ENCODE data around the gene UBE2E2. TPM values are rescaled to one million over a fixed set of nuclear protein-coding genes. Genes with fewer than 3 reads are reported as not detected.

The UBE2E2 gene
- total RNA-seq, 1 experiment from 2014 or later, result 54.9 TPM

- Mint-ChIP-seq H3K36me3 (no peaks in the 10 kb centered on the region), H3K4me1 (peaks cover 8% of the 10 kb centered on the region; the same call in 1 of the 2 replicates), H3K27me3 (ENCODE audit: low read depth) (no peaks in the 10 kb centered on the region), H3K27ac (no peak overlapping the region), H3K9me3 (peaks cover 12% of the 10 kb centered on the region), H3K4me3 (no peak overlapping the region)
- ATAC-seq (no peak), DNase-seq (ENCODE audit: low spot score) (no peak)
- TF ChIP-seq, protein P1, sequence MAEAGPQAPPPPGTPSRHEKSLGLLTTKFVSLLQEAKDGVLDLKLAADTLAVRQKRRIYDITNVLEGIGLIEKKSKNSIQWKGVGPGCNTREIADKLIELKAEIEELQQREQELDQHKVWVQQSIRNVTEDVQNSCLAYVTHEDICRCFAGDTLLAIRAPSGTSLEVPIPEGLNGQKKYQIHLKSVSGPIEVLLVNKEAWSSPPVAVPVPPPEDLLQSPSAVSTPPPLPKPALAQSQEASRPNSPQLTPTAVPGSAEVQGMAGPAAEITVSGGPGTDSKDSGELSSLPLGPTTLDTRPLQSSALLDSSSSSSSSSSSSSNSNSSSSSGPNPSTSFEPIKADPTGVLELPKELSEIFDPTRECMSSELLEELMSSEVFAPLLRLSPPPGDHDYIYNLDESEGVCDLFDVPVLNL (CRISPR knock-in tag; IDR thresholded peaks at IDR 0.05; ENCODE audit: borderline replicate concordance, low read depth), result no peak
- TF ChIP-seq ZNF671 (CRISPR knock-in tag; IDR thresholded peaks at IDR 0.05) (no peak), NFYB (CRISPR knock-in tag; conservative IDR thresholded peaks at IDR 0.05; ENCODE audit: low read depth) (no peak), MAX (CRISPR knock-in tag; IDR thresholded peaks at IDR 0.05) (no peak), TP53 (CRISPR knock-in tag; IDR thresholded peaks at IDR 0.05) (no peak), CBFB (CRISPR knock-in tag; IDR thresholded peaks at IDR 0.05; ENCODE audit: low read depth) (no peak), NFATC4 (CRISPR knock-in tag; IDR thresholded peaks at IDR 0.05) (no peak)
- TF ChIP-seq, protein P2, sequence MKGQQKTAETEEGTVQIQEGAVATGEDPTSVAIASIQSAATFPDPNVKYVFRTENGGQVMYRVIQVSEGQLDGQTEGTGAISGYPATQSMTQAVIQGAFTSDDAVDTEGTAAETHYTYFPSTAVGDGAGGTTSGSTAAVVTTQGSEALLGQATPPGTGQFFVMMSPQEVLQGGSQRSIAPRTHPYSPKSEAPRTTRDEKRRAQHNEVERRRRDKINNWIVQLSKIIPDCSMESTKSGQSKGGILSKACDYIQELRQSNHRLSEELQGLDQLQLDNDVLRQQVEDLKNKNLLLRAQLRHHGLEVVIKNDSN (CRISPR knock-in tag; IDR thresholded peaks at IDR 0.05), result no peak
- TF ChIP-seq, protein P3, sequence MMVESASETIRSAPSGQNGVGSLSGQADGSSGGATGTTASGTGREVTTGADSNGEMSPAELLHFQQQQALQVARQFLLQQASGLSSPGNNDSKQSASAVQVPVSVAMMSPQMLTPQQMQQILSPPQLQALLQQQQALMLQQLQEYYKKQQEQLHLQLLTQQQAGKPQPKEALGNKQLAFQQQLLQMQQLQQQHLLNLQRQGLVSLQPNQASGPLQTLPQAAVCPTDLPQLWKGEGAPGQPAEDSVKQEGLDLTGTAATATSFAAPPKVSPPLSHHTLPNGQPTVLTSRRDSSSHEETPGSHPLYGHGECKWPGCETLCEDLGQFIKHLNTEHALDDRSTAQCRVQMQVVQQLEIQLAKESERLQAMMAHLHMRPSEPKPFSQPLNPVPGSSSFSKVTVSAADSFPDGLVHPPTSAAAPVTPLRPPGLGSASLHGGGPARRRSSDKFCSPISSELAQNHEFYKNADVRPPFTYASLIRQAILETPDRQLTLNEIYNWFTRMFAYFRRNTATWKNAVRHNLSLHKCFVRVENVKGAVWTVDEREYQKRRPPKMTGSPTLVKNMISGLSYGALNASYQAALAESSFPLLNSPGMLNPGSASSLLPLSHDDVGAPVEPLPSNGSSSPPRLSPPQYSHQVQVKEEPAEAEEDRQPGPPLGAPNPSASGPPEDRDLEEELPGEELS (CRISPR knock-in tag; IDR thresholded peaks at IDR 0.05), result no peak
- TF ChIP-seq, protein P4, sequence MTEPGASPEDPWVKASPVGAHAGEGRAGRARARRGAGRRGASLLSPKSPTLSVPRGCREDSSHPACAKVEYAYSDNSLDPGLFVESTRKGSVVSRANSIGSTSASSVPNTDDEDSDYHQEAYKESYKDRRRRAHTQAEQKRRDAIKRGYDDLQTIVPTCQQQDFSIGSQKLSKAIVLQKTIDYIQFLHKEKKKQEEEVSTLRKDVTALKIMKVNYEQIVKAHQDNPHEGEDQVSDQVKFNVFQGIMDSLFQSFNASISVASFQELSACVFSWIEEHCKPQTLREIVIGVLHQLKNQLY (CRISPR knock-in tag; IDR thresholded peaks at IDR 0.05), result no peak
- TF ChIP-seq, protein P5, sequence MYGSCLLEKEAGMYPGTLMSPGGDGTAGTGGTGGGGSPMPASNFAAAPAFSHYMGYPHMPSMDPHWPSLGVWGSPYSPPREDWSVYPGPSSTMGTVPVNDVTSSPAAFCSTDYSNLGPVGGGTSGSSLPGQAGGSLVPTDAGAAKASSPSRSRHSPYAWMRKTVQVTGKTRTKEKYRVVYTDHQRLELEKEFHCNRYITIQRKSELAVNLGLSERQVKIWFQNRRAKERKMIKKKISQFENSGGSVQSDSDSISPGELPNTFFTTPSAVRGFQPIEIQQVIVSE (CRISPR knock-in tag; IDR thresholded peaks at IDR 0.05; ENCODE audit: borderline replicate concordance), result no peak
- ChIA-PET POLR2A (no interaction called here), CTCF (no interaction called here)
Measured at GRCh38 chr3:23575697-23576096, 372.6 kb downstream of the UBE2E2 start.

GRCh38 chr3:23576379-23576959, 373.3 kb downstream of the UBE2E2 start:
- H3K9me3 Mint-ChIP-seq, result peaks cover 12% of the 10 kb centered on the region
- CTCF ChIA-PET, result no interaction called here
- H3K27ac Mint-ChIP-seq, result no peak overlapping the region
- no peaks in the 10 kb centered on the region for H3K36me3 Mint-ChIP-seq
- no peak for DNase-seq (ENCODE audit: low spot score)
- H3K4me1 Mint-ChIP-seq, result peaks cover 10% of the 10 kb centered on the region
- H3K4me3 Mint-ChIP-seq, result no peak overlapping the region
- no peaks in the 10 kb centered on the region for H3K27me3 Mint-ChIP-seq (ENCODE audit: low read depth)
- TF ChIP-seq MYBL2 (CRISPR knock-in tag; IDR thresholded peaks at IDR 0.05) (no peak), NFYB (CRISPR knock-in tag; conservative IDR thresholded peaks at IDR 0.05; ENCODE audit: low read depth) (no peak), JAZF1 (CRISPR knock-in tag; IDR thresholded peaks at IDR 0.05) (no peak), ZNF263 (CRISPR knock-in tag; IDR thresholded peaks at IDR 0.05; ENCODE audit: low read depth) (no peak), ZNF532 (CRISPR knock-in tag; IDR thresholded peaks at IDR 0.05; ENCODE audit: borderline replicate concordance) (no peak), ZNF671 (CRISPR knock-in tag; IDR thresholded peaks at IDR 0.05) (no peak), HMGA2 (CRISPR knock-in tag; IDR thresholded peaks at IDR 0.05) (no peak), RORB (CRISPR knock-in tag; IDR thresholded peaks at IDR 0.05) (no peak), ZNF423 (CRISPR knock-in tag; IDR thresholded peaks at IDR 0.05) (no peak)
- TF ChIP-seq, protein P6, sequence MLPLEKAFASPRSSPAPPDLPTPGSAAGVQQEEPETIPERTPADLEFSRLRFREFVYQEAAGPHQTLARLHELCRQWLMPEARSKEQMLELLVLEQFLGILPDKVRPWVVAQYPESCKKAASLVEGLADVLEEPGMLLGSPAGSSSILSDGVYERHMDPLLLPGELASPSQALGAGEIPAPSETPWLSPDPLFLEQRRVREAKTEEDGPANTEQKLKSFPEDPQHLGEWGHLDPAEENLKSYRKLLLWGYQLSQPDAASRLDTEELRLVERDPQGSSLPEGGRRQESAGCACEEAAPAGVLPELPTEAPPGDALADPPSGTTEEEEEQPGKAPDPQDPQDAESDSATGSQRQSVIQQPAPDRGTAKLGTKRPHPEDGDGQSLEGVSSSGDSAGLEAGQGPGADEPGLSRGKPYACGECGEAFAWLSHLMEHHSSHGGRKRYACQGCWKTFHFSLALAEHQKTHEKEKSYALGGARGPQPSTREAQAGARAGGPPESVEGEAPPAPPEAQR (CRISPR knock-in tag; IDR thresholded peaks at IDR 0.05), result no peak
- TF ChIP-seq, protein P7, sequence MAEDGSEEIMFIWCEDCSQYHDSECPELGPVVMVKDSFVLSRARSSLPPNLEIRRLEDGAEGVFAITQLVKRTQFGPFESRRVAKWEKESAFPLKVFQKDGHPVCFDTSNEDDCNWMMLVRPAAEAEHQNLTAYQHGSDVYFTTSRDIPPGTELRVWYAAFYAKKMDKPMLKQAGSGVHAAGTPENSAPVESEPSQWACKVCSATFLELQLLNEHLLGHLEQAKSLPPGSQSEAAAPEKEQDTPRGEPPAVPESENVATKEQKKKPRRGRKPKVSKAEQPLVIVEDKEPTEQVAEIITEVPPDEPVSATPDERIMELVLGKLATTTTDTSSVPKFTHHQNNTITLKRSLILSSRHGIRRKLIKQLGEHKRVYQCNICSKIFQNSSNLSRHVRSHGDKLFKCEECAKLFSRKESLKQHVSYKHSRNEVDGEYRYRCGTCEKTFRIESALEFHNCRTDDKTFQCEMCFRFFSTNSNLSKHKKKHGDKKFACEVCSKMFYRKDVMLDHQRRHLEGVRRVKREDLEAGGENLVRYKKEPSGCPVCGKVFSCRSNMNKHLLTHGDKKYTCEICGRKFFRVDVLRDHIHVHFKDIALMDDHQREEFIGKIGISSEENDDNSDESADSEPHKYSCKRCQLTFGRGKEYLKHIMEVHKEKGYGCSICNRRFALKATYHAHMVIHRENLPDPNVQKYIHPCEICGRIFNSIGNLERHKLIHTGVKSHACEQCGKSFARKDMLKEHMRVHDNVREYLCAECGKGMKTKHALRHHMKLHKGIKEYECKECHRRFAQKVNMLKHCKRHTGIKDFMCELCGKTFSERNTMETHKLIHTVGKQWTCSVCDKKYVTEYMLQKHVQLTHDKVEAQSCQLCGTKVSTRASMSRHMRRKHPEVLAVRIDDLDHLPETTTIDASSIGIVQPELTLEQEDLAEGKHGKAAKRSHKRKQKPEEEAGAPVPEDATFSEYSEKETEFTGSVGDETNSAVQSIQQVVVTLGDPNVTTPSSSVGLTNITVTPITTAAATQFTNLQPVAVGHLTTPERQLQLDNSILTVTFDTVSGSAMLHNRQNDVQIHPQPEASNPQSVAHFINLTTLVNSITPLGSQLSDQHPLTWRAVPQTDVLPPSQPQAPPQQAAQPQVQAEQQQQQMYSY (CRISPR knock-in tag; IDR thresholded peaks at IDR 0.05), result no peak
- POLR2A ChIA-PET, result no interaction called here
- no peak for ATAC-seq

Data from WTC11 (cell line).